PC-9 (cell line): Measurements from ENCODE around the gene SPSB4.

Source experiments
- EZH2 ChIP-seq: fragments of 200-600 bp; sonication (generic); IDR thresholded peaks from 2 replicates; pipeline ENCODE4 v1.8.0; 2017; ENCODE audit warnings: antibody characterized with exemption, low read depth
- TF ChIP-seq, protein P1 (sequence below): fragments of 200-600 bp; sonication (generic); conservative IDR thresholded peaks from 2 replicates; pipeline ENCODE4 v1.6.1; 2017; ENCODE audit warnings: mixed run types, antibody characterized with exemption, mild to moderate bottlenecking, moderate library complexity

DNA sequence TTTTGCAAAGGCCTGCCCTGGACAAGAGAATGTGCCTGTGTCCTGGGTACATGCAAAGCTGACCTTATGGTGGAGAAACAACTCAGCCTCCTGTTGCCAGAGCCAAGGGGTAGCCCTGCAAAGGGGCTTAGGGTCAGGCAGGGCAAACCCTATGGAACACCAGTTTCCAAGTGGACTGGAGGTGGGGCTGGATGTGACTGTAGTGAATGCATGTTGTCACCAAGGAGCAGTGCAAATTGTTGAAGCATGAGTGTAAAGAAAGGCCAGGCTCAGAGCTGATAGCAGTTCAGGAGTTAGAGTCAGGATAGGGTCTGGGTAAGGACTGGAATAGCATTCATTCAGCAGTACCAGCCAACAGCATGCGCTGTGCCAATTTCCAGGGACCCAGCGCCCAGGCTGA lies 97.6 kb downstream of the SPSB4 start:
- TF ChIP-seq, protein P1, sequence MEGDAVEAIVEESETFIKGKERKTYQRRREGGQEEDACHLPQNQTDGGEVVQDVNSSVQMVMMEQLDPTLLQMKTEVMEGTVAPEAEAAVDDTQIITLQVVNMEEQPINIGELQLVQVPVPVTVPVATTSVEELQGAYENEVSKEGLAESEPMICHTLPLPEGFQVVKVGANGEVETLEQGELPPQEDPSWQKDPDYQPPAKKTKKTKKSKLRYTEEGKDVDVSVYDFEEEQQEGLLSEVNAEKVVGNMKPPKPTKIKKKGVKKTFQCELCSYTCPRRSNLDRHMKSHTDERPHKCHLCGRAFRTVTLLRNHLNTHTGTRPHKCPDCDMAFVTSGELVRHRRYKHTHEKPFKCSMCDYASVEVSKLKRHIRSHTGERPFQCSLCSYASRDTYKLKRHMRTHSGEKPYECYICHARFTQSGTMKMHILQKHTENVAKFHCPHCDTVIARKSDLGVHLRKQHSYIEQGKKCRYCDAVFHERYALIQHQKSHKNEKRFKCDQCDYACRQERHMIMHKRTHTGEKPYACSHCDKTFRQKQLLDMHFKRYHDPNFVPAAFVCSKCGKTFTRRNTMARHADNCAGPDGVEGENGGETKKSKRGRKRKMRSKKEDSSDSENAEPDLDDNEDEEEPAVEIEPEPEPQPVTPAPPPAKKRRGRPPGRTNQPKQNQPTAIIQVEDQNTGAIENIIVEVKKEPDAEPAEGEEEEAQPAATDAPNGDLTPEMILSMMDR, result no peak
- TF ChIP-seq EZH2, result no peak
